ENCODE results near the gene TBX1.

DNA sequence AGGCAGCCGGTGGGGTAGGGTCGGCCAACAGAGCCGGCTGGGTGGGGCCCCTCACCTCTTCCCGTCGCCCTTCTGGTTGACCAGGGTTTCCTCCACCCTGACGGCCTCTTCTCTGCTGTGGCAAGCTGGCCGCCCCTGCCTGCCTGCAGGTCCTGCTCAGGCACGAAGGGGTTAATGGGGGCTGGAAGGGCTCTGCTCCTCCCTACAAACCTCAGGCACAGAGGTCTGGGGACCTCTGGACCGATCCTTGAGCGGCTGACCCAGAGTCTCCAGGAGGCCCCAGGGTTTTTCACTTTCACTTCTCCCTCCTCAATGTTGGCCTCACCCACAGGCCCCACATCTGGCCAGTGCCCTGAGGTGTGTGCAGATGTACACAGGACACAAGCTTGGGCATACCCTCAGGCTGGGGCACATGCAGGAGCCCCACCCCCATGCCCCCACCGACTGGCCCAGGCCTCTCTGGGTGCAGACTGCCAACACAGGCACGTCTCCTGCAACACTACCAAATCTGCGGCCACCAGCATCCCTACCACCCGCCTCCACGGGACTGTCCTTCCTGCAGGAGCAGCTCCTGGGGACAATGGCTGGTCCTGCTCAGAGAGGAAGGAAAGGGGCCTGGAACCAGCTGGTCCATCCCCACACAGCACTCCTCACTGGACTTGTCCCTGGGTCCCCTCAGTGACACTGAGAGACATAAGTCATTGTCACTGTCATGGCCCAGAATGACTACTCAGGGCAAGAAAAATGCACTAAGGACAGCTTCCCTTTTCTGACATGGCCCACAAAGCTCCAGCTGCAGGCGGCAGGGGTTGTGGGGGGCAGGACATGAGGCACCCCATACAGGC is 3.2 kb upstream of the TBX1 start:
- TF ChIP-seq, protein P1, sequence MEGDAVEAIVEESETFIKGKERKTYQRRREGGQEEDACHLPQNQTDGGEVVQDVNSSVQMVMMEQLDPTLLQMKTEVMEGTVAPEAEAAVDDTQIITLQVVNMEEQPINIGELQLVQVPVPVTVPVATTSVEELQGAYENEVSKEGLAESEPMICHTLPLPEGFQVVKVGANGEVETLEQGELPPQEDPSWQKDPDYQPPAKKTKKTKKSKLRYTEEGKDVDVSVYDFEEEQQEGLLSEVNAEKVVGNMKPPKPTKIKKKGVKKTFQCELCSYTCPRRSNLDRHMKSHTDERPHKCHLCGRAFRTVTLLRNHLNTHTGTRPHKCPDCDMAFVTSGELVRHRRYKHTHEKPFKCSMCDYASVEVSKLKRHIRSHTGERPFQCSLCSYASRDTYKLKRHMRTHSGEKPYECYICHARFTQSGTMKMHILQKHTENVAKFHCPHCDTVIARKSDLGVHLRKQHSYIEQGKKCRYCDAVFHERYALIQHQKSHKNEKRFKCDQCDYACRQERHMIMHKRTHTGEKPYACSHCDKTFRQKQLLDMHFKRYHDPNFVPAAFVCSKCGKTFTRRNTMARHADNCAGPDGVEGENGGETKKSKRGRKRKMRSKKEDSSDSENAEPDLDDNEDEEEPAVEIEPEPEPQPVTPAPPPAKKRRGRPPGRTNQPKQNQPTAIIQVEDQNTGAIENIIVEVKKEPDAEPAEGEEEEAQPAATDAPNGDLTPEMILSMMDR (IDR thresholded peaks at IDR 0.05; ENCODE audit: borderline replicate concordance, extremely low read depth, low read length, poor library complexity, severe bottlenecking): no peak
- TF ChIP-seq EZH2 (IDR thresholded peaks at IDR 0.05; ENCODE audit: borderline replicate concordance, low read depth, low read length, severe bottlenecking): no peak

All from DND-41 (cell line).